GM12865 (cell line): ENCODE data around the gene NOVA1.

Experiments used
- DNase-seq: peaks from one replicate; pipeline ENCODE4 v3.0.0; 2010; ENCODE audit warnings: low read depth
- H3K4me3 ChIP-seq: 2 replicates; pipeline ENCODE4 v1.5.1; 2011; ENCODE audit warnings: mild to moderate bottlenecking, low read depth, low read length, control low read depth
- TF ChIP-seq, protein P1 (sequence below): IDR thresholded peaks from 2 replicates; pipeline ENCODE4 v1.5.1; 2011; ENCODE audit warnings: low read length, control low read depth, low read depth, inconsistent platforms; ENCODE audit not compliant: insufficient read depth; ENCODE audit errors: missing control alignments

The NOVA1 gene

DNA sequence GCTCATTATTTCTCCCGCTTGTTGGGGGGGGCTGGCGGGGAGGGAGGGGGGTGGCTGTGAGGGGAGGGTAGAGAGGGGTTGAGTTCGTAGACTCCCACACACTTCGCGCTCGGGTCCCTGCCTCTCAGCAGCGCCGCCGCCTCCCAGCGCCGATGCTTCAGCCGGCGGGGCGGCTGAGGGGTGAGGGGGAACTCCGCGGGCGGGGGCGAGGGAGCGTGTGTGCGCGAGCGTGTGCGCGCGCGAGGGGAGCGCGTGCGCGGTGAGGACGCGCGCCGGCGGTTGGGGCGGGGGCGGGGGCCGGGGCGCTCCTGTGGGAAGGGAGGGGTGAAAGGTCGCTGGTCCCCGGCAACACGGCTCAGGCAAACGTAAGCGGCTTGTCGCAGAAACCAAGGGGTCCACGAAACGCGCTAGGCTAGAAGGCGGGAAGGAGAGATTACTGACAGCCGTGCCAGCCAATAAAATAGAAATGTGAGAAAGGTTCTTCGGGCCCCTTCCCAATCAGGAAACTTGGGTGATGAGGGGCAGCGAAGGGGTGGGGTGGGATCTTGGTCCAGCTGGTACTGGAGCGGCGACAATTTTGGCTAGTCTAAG lies 343 bp upstream of the NOVA1 start:
- H3K4me3 ChIP-seq = no peak overlapping the region
- TF ChIP-seq, protein P1, sequence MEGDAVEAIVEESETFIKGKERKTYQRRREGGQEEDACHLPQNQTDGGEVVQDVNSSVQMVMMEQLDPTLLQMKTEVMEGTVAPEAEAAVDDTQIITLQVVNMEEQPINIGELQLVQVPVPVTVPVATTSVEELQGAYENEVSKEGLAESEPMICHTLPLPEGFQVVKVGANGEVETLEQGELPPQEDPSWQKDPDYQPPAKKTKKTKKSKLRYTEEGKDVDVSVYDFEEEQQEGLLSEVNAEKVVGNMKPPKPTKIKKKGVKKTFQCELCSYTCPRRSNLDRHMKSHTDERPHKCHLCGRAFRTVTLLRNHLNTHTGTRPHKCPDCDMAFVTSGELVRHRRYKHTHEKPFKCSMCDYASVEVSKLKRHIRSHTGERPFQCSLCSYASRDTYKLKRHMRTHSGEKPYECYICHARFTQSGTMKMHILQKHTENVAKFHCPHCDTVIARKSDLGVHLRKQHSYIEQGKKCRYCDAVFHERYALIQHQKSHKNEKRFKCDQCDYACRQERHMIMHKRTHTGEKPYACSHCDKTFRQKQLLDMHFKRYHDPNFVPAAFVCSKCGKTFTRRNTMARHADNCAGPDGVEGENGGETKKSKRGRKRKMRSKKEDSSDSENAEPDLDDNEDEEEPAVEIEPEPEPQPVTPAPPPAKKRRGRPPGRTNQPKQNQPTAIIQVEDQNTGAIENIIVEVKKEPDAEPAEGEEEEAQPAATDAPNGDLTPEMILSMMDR = no peak
- no peak for DNase-seq

GRCh38 chr14:26597071-26597588 lies 703 bp downstream of the NOVA1 start:
- H3K4me3 ChIP-seq = no peak overlapping the region
- no peak for DNase-seq
- TF ChIP-seq, protein P1 = no peak

- no peak overlapping the region for H3K4me3 ChIP-seq
- DNase-seq = no peak
These were observed 1.2 kb downstream of the NOVA1 start for GRCh38 chr14:26596543-26597061.

DNA sequence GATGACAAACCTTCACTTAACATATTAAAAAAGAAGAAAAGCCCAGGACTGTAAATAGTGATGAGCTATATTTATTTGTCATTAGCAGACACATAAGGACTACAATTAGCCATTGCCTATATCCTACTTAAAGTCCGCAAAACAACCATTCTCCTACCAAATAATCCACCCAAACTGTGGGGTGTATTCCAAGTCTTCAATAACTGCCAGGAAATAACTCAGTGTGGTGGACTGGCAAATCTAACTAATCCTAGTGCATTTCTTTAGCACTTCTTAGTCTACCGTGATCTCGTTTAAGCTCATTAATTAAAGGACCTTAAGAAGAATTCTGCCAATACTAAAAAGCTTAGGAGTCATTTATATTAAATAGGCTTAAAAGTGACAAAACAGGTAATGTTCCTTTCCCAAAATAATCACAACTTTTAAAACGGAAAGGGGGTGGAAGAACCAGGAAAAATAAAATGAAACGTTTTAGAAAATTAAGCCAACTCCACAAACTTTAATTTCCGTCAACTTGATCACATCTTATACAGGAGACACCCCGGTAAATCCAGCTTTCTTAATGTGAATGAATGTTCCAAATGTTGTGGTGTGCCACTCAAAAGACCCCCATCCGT lies 1.8 kb downstream of the NOVA1 start:
- no peak overlapping the region for H3K4me3 ChIP-seq
- TF ChIP-seq, protein P1 = no peak
- no peak for DNase-seq

More at GRCh38 chr14:26596543-26597061, 1.2 kb downstream of the NOVA1 start:
- TF ChIP-seq, protein P1 = no peak

- H3K4me3 ChIP-seq = no peak overlapping the region
- TF ChIP-seq, protein P1 = no peak
- DNase-seq = no peak
These were observed 2.9 kb downstream of the NOVA1 start for GRCh38 chr14:26594756-26595545.

- DNase-seq = no peak
- TF ChIP-seq, protein P1 = no peak
- no peak overlapping the region for H3K4me3 ChIP-seq
These were observed 3.7 kb downstream of the NOVA1 start for GRCh38 chr14:26594148-26594547.
